IMR-90 (cell line): ENCODE data around the gene MAFG. TPM values are rescaled to one million over a fixed set of nuclear protein-coding genes. Genes with fewer than 3 reads are reported as not detected.

ENCODE experiments used
- ATAC-seq: fragments of 200-7000 bp; cut with Tn5 transposase; 2 replicates; pipeline ENCODE4 v1.9.1; 2020; ENCODE audit warnings: low read depth, mild to moderate bottlenecking, moderate library complexity
- BruUV-seq: library from RNA; stranded (reverse); fragments of 400-500 nt; replicated peaks from 2 replicates; lab custom pipeline; 2021; lab: Mats Ljungman, UMichigan
- CTCF ChIA-PET: fragments of 300-600 bp; formaldehyde crosslinking; extraction: SDS; loops from one replicate; lab custom pipeline; 2021; ENCODE audit warnings: antibody characterized with exemption; lab: Yijun Ruan, JAX
- POLR2A ChIA-PET: fragments of 300-600 bp; sonication (Branson Sonifier 250); formaldehyde crosslinking; loops from one replicate; lab custom pipeline; 2022; ENCODE audit warnings: antibody characterized with exemption; ENCODE audit not compliant: unreplicated experiment; lab: Charles Lee
- DNase-seq: peaks from one replicate; pipeline ENCODE4 v3.0.0; 2013
- H2AFZ ChIP-seq: replicated peaks from 2 replicates; pipeline ENCODE3; 2013; ENCODE audit warnings: low read length, mild to moderate bottlenecking; ENCODE audit not compliant: poor library complexity
- H2AK5ac ChIP-seq: 2 replicates; pipeline ENCODE4 v1.6.1; 2013; ENCODE audit warnings: low read depth, low read length, inconsistent platforms
- H2AK9ac ChIP-seq: replicated peaks from 2 replicates; pipeline ENCODE3; 2013; ENCODE audit warnings: mild to moderate bottlenecking, low read depth, low read length, moderate library complexity; ENCODE audit not compliant: poor library complexity
- H2BK120ac ChIP-seq: 2 replicates; pipeline ENCODE4 v1.6.1; 2013; ENCODE audit warnings: low read depth, low read length, inconsistent platforms
- H2BK15ac ChIP-seq: 3 replicates; pipeline ENCODE4 v1.6.1; 2013; ENCODE audit warnings: low read depth, low read length, inconsistent platforms
- H2BK20ac ChIP-seq: 2 replicates; pipeline ENCODE4 v1.6.1; 2013; ENCODE audit warnings: low read depth, mild to moderate bottlenecking, inconsistent platforms, low read length, moderate library complexity
- H2BK5ac ChIP-seq: 2 replicates; pipeline ENCODE4 v1.6.1; 2013; ENCODE audit warnings: mild to moderate bottlenecking, low read depth, low read length, inconsistent platforms; ENCODE audit not compliant: poor library complexity, severe bottlenecking
- H3K14ac ChIP-seq: replicated peaks from 2 replicates; pipeline ENCODE4 v1.6.1; 2013; ENCODE audit warnings: low read depth, low read length, inconsistent platforms
- H3K18ac ChIP-seq: 2 replicates; pipeline ENCODE4 v1.6.1; 2013; ENCODE audit warnings: low read depth, low read length, control low read depth
- H3K23ac ChIP-seq: 2 replicates; pipeline ENCODE4 v1.6.1; 2013; ENCODE audit warnings: low read depth, low read length, inconsistent platforms
- H3K27ac ChIP-seq: 2 replicates; pipeline ENCODE4 v1.5.1; 2013; ENCODE audit warnings: mild to moderate bottlenecking, control low read depth, low read length; ENCODE audit not compliant: insufficient read depth
- H3K27me3 ChIP-seq: 2 replicates; pipeline ENCODE4 v1.6.1; 2013; ENCODE audit warnings: low read length; ENCODE audit not compliant: control insufficient read depth, insufficient read depth
- H3K36me3 ChIP-seq: 2 replicates; pipeline ENCODE4 v1.6.1; 2013; ENCODE audit warnings: low read length, mixed read lengths; ENCODE audit not compliant: control insufficient read depth, insufficient read depth
- H3K4ac ChIP-seq: 2 replicates; pipeline ENCODE4 v1.6.1; 2013; ENCODE audit warnings: low read depth, low read length, inconsistent platforms
- H3K4me1 ChIP-seq: 2 replicates; pipeline ENCODE4 v1.6.1; 2013; ENCODE audit warnings: low read length, mixed read lengths; ENCODE audit not compliant: control insufficient read depth, insufficient read depth
- H3K4me2 ChIP-seq: 2 replicates; pipeline ENCODE4 v1.6.1; 2013; ENCODE audit warnings: low read depth, mild to moderate bottlenecking, control low read depth, low read length, moderate library complexity
- H3K4me3 ChIP-seq: 2 replicates; pipeline ENCODE4 v1.5.1; 2013; ENCODE audit warnings: low read depth, mild to moderate bottlenecking, control low read depth, low read length, moderate library complexity; ENCODE audit not compliant: insufficient read depth
- H3K56ac ChIP-seq: 2 replicates; pipeline ENCODE4 v1.6.1; 2013; ENCODE audit warnings: low read length, inconsistent platforms; ENCODE audit not compliant: insufficient read depth; ENCODE audit errors: extremely low read depth
- H3K79me1 ChIP-seq, 2 experiments: 2 replicates each; pipeline ENCODE4 v1.6.1; 2013; ENCODE audit warnings: low read length in 2 of 2, inconsistent platforms in 1 of 2, low read depth in 1 of 2
- H3K9ac ChIP-seq: 2 replicates; pipeline ENCODE4 v1.6.1; 2013; ENCODE audit warnings: low read depth, low read length, control low read depth
- H3K9me1 ChIP-seq: 2 replicates; pipeline ENCODE4 v1.6.1; 2013; ENCODE audit warnings: low read length, inconsistent platforms; ENCODE audit not compliant: insufficient read depth
- H3K9me3 ChIP-seq: 2 replicates; pipeline ENCODE4 v1.6.1; 2013; ENCODE audit warnings: low read length; ENCODE audit not compliant: control insufficient read depth, insufficient read depth
- H4K20me1 ChIP-seq: 2 replicates; pipeline ENCODE4 v1.6.1; 2013; ENCODE audit warnings: low read length, inconsistent platforms; ENCODE audit not compliant: insufficient read depth
- H4K5ac ChIP-seq: 2 replicates; pipeline ENCODE4 v1.6.1; 2013; ENCODE audit warnings: mild to moderate bottlenecking, low read depth, low read length, control low read depth
- H4K8ac ChIP-seq, 2 experiments: 2 replicates each; pipeline ENCODE4 v1.6.1; 2013; ENCODE audit warnings: low read depth in 2 of 2, low read length in 2 of 2, control low read depth in 1 of 2, inconsistent platforms in 1 of 2
- H4K91ac ChIP-seq: 2 replicates; pipeline ENCODE4 v1.6.1; 2013; ENCODE audit warnings: low read depth, low read length, inconsistent platforms; ENCODE audit not compliant: insufficient read depth
- BHLHE40 ChIP-seq: fragments of 150-350 bp; IDR thresholded peaks from 2 replicates; pipeline ENCODE4 v1.6.1; 2016; ENCODE audit warnings: mild to moderate bottlenecking, low read depth, low read length
- CHD1 ChIP-seq: IDR thresholded peaks from 2 replicates; pipeline ENCODE4 v1.6.1; 2012; ENCODE audit warnings: low read depth, low read length, improper control_type of control experiment
- FOS ChIP-seq: fragments of 150-350 bp; IDR thresholded peaks from 2 replicates; pipeline ENCODE4 v1.6.1; 2016; ENCODE audit warnings: low read depth, low read length
- MAFK ChIP-seq: IDR thresholded peaks from 2 replicates; pipeline ENCODE4 v1.6.1; 2012; ENCODE audit warnings: low read depth, low read length, improper control_type of control experiment
- MAZ ChIP-seq: IDR thresholded peaks from 2 replicates; pipeline ENCODE4 v1.6.1; 2012; ENCODE audit warnings: low read depth, mild to moderate bottlenecking, low read length, improper control_type of control experiment, moderate library complexity, borderline replicate concordance
- NFE2L2 ChIP-seq: fragments of 150-350 bp; IDR thresholded peaks from 2 replicates; pipeline ENCODE4 v1.6.1; 2016; ENCODE audit warnings: low read depth, mild to moderate bottlenecking, low read length
- POLR2A ChIP-seq: IDR thresholded peaks from 2 replicates; pipeline ENCODE4 v1.6.1; 2012; ENCODE audit warnings: mild to moderate bottlenecking, low read depth, low read length
- RAD21 ChIP-seq: IDR thresholded peaks from 2 replicates; pipeline ENCODE4 v1.6.1; 2012; ENCODE audit warnings: low read length, improper control_type of control experiment
- RFX5 ChIP-seq: IDR thresholded peaks from 2 replicates; pipeline ENCODE4 v1.8.0; 2012; ENCODE audit warnings: low read depth, mild to moderate bottlenecking, low read length, moderate library complexity
- SMC3 ChIP-seq: fragments of 150-350 bp; IDR thresholded peaks from 2 replicates; pipeline ENCODE4 v1.6.1; 2016; ENCODE audit warnings: low read depth, mild to moderate bottlenecking, antibody characterized with exemption, low read length, moderate library complexity
- WGBS, 2 experiments: methylation state at CpG; one replicate each; pipeline versions ENCODE4 v1.1.5 to v1.1.7; 2013; ENCODE audit warnings: missing lambda C conversion rate in 2 of 2; ENCODE audit not compliant: insufficient read length in 1 of 2; ENCODE audit errors: extremely low coverage in 2 of 2; 5-methylcytosine and 5-hydroxymethylcytosine counted together
- dilution Hi-C: fragments of 300-500 bp; cut with HindIII; formaldehyde crosslinking; loops from one replicate; pipeline ENCODE4 v1.14.3; 2018; ENCODE audit warnings: low sequenced_read_pairs; ENCODE audit not compliant: unreplicated experiment
- in situ Hi-C: fragments of 300-500 bp; cut with MboI; formaldehyde crosslinking; loops from 3 replicates; pipeline ENCODE4 v1.14.3; 2019; ENCODE audit warnings: low sequenced_read_pairs, inconsistent platforms, mixed read lengths
- intact Hi-C: fragments of 100-400 bp; cut with micrococcal nuclease; formaldehyde crosslinking; loops from 2 replicates; pipeline ENCODE4 v1.10.0; 2022
- polyA plus RNA-seq, 3 experiments: library from polyadenylated mRNA; depleted of rRNA; stranded (reverse); fragments of >200 nt; gene quantifications; 2 replicates each; pipeline ENCODE4 v1.2.3, GENCODE V29; 2012; ENCODE audit warnings: low replicate concordance in 1 of 3
- total RNA-seq: library from RNA; depleted of rRNA; stranded (reverse); fragments of >200 nt; gene quantifications from 2 replicates; pipeline ENCODE4 v1.2.3, GENCODE V29; 2012
- TF ChIP-seq, protein P1 (sequence below): conservative IDR thresholded peaks from 2 replicates; pipeline ENCODE4 v1.5.1; 2012; ENCODE audit warnings: mild to moderate bottlenecking, low read depth, low read length, improper control_type of control experiment
- TF ChIP-seq, protein P2 (sequence below): fragments of 150-350 bp; IDR thresholded peaks from 2 replicates; pipeline ENCODE4 v1.6.1; 2017; ENCODE audit warnings: mild to moderate bottlenecking, antibody characterized with exemption, low read length, low read depth

The MAFG gene
- total and polyA plus RNA-seq, 2 of the 4 experiments (the other 2 are of a cell fraction) = 6.1 to 15.4 TPM

DNA sequence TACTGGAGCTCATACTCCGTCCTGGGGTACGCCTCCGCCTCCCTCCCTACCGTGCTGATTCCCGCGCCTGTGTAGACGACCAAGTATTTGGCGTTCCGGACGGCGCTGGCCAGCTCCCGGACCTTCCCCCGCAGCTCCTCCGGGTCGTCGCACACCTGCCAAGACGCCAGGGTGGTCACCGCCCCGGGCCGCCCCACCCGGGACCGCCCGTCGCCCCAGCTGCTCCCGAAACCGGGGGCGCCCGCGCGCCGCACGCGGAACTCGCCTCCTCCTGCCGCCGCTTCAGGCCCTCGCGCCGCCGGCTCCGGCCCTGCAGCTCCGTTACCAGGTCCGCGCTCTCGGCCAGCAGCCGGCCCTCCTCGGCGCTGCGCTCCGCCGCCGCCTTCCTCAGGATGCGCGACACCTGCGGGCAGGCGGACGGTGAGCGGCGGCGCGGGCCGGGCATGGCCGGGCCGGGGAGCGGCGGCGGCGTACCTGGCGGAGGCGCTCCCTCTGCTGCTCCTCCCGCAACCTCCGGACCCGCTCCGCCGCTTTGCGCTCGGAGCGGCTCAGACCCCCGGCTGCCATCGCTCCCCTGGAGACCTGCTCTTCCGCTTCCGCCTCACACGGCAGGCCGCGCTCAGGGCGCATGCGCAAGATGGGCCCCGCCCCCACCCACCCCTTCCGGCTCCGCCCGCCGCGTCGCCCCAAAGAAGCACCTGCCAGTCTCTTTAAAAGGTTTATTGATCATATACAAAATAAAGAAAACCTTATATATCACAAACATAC is 9.8 kb downstream of the MAFG start, which contains the start of gene SIRT7 (continued):
- TF ChIP-seq MAZ = no peak; the same call in 1 of the 2 replicates

DNA sequence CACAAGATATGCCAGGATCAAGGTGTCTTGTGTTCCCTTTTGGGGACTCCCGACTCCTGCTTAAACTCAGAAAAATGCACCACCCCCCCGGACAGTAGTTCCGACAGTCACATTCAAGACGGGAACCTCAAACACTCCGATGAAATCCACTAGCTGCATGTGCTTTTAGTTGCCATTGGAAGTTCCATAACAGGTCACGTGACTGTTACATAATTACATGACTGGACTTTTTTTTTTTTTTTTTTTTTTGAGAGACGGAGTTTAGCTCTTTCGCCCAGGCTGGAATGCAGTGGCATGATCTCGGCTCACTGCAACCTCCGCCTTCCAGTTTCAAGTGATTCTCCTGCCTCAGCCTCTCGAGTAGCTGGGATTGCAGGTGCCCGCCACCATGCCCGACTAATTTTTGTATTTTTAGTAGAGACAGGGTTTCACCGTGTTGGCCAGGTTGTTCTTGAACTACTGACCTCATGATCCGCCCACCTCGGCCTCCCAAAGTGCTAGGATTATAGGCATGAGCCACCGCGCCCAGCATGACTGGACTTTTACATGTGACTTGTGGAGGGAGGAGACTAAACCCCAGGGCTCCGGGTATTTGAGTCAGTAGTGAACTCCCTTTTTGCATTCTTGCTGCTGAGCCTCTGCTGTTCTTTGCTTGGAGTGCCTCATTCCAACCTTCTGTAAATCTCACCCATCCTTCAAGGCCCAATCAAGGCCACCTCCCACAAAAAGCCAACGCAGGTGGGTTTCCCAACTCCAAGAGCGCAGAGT is 11.1 kb downstream of the MAFG start:
- H3K4me3 ChIP-seq = peak overlapping the region; percentile 98; the same call in 1 of the 2 replicates
- H2AFZ ChIP-seq = no peak overlapping the region
- H2BK120ac ChIP-seq = no peak overlapping the region
- POLR2A ChIA-PET = no interaction called here
- H2BK15ac ChIP-seq = no peak overlapping the region
- dilution Hi-C loops (no loop called here), intact Hi-C loops (no loop called here), in situ Hi-C loops (no loop called here)
- CTCF ChIA-PET = no interaction called here
- H3K56ac ChIP-seq = no peak overlapping the region
- H4K8ac ChIP-seq = no peak overlapping the region
- no TSS peak for BruUV-seq
- no peak overlapping the region for H2BK5ac ChIP-seq
- H4K5ac ChIP-seq = no peak overlapping the region
- peak overlapping the region; percentile 86; the same call in 1 of the 2 replicates for H3K23ac ChIP-seq
- H3K9me3 ChIP-seq = no peaks in the 10 kb centered on the region
- ATAC-seq = peak; percentile 33
- TF ChIP-seq POLR2A (peak; percentile 77), BHLHE40 (no peak), CHD1 (no peak), NFE2L2 (no peak), FOS (no peak), RFX5 (no peak), MAFK (no peak), RAD21 (no peak), SMC3 (no peak)
- TF ChIP-seq, protein P1, sequence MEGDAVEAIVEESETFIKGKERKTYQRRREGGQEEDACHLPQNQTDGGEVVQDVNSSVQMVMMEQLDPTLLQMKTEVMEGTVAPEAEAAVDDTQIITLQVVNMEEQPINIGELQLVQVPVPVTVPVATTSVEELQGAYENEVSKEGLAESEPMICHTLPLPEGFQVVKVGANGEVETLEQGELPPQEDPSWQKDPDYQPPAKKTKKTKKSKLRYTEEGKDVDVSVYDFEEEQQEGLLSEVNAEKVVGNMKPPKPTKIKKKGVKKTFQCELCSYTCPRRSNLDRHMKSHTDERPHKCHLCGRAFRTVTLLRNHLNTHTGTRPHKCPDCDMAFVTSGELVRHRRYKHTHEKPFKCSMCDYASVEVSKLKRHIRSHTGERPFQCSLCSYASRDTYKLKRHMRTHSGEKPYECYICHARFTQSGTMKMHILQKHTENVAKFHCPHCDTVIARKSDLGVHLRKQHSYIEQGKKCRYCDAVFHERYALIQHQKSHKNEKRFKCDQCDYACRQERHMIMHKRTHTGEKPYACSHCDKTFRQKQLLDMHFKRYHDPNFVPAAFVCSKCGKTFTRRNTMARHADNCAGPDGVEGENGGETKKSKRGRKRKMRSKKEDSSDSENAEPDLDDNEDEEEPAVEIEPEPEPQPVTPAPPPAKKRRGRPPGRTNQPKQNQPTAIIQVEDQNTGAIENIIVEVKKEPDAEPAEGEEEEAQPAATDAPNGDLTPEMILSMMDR = no peak
- TF ChIP-seq, protein P2, sequence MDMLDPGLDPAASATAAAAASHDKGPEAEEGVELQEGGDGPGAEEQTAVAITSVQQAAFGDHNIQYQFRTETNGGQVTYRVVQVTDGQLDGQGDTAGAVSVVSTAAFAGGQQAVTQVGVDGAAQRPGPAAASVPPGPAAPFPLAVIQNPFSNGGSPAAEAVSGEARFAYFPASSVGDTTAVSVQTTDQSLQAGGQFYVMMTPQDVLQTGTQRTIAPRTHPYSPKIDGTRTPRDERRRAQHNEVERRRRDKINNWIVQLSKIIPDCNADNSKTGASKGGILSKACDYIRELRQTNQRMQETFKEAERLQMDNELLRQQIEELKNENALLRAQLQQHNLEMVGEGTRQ = peak; percentile 24; the same call in 1 of the 2 replicates
- no peak overlapping the region for H3K18ac ChIP-seq
- peak; percentile 72 for DNase-seq
- peak overlapping the region; percentile 56; the same call in 1 of the 2 replicates for H2AK5ac ChIP-seq
- H2AK9ac ChIP-seq = peak overlapping the region; percentile 83
- no peak overlapping the region for H2BK20ac ChIP-seq
- no peak overlapping the region for H4K91ac ChIP-seq
- H3K4me1 ChIP-seq = peaks cover 11% of the 10 kb centered on the region
- H3K27me3 ChIP-seq = no peaks in the 10 kb centered on the region
- H3K4me2 ChIP-seq = peak overlapping the region; percentile 95
- 80% methylated on average over 7 of the region's 21 CpGs; no CpG with 5 or more reads in 1 of the 2 experiments for WGBS, 2 experiments
- peak overlapping the region; percentile 13; the same call in 1 of the 2 replicates for H3K14ac ChIP-seq
- H3K9ac ChIP-seq = 0 out of 2 replicates have a peak overlapping the region, but pooled peaks have one; percentile 86
- H3K27ac ChIP-seq = no peak overlapping the region
- peaks cover 18 to 71% of the 10 kb centered on the region in 2 experiments for H3K79me1 ChIP-seq
- peaks cover 68% of the 10 kb centered on the region for H4K20me1 ChIP-seq
- peaks cover 62% of the 10 kb centered on the region for H3K36me3 ChIP-seq
- H3K9me1 ChIP-seq = peaks cover 16% of the 10 kb centered on the region
- 0 out of 2 replicates have a peak overlapping the region, but pooled peaks have one; percentile 22 for H3K4ac ChIP-seq
